Transverse colon (tissue), 4 donors: ENCODE results near the gene SUPT5H. TPM values are rescaled to one million over a fixed set of nuclear protein-coding genes. Genes with fewer than 3 reads are reported as not detected.

Source experiments
- DNase-seq: peaks from one replicate; pipeline ENCODE4 v3.0.0-alpha.2; 2019
- H3K27ac ChIP-seq, 4 donors: fragments of 200-600 bp; sonication (generic); 2 replicates each; pipeline ENCODE4 v1.5.1; 2016 to 2018; ENCODE audit warnings: inconsistent platforms in 4 of 4
- H3K27me3 ChIP-seq: fragments of 200-600 bp; sonication (generic); 2 replicates; pipeline ENCODE4 v1.5.1; 2017; ENCODE audit warnings: inconsistent platforms
- H3K36me3 ChIP-seq, 4 donors: fragments of 200-600 bp; sonication (generic); 2 replicates each; pipeline ENCODE4 v1.5.1; 2017 to 2019; ENCODE audit warnings: inconsistent platforms in 4 of 4
- H3K4me1 ChIP-seq, 4 donors: fragments of 200-600 bp; sonication (generic); 2 replicates each; pipeline ENCODE4 v1.5.1; 2017 to 2020; ENCODE audit warnings: inconsistent platforms in 4 of 4
- H3K4me3 ChIP-seq, 4 donors: fragments of 200-600 bp; sonication (generic); 1 replicate in 1 of 4; 2 replicates in 3 of 4; pipeline versions ENCODE4 v1.5.1 to v1.6.1; 2017 to 2019; ENCODE audit warnings: inconsistent platforms in 4 of 4
- H3K9me3 ChIP-seq, 2 donors: fragments of 200-600 bp; sonication (generic); 2 replicates each; pipeline ENCODE4 v1.5.1; 2017 to 2019; ENCODE audit warnings: inconsistent platforms in 2 of 2
- EP300 ChIP-seq: sonication (generic); formaldehyde crosslinking; IDR thresholded peaks from one replicate; pipeline ENCODE4 v1.6.1; 2017; ENCODE audit warnings: antibody characterized with exemption, low read depth
- POLR2A ChIP-seq: fragments of 450-650 bp; IDR thresholded peaks from one replicate; pipeline ENCODE4 v1.6.1; 2016; ENCODE audit warnings: antibody characterized with exemption, mild to moderate bottlenecking, moderate library complexity
- POLR2AphosphoS5 ChIP-seq, 3 donors: sonication (generic); formaldehyde crosslinking; IDR thresholded peaks; one replicate each; pipeline ENCODE4 v1.6.1; 2016; ENCODE audit warnings: antibody characterized with exemption in 3 of 3
- WGBS, 2 donors: methylation state at CpG; one replicate each; pipeline ENCODE4 v1.1.5; 2018; ENCODE audit warnings: low coverage in 1 of 2; 5-methylcytosine and 5-hydroxymethylcytosine counted together
- in situ Hi-C, 4 donors: fragments of 200-750 bp; cut with MboI; loops; one replicate each; pipeline versions ENCODE4 v1.15.0 to v1.15.1; 2017; ENCODE audit warnings: low sequenced_read_pairs in 3 of 4, low pct_ligation_motif_present in 1 of 4, low pct_unique_long_range_greater_than_20kb in 1 of 4
- intact Hi-C: fragments of 100-400 bp; cut with DNase I; formaldehyde crosslinking; loops from one replicate; pipeline ENCODE4 v1.15.1; 2023; ENCODE audit warnings: low total_unique reads
- total RNA-seq, 4 donors: library from RNA; depleted of rRNA; stranded (reverse); fragments of >200 nt; gene quantifications; one replicate each; pipeline ENCODE4 v1.1.0, GENCODE V29; 2016
- TF ChIP-seq, protein P1 (sequence below), 5 experiments: fragments of 200-600 bp in 3 of 5; fragments of 450-650 bp in 2 of 5; sonication (generic) in 3 of 5; IDR thresholded peaks; 1 replicate in 2 of 5; 2 replicates in 3 of 5; pipeline ENCODE4 v1.5.1; 2016 to 2017; ENCODE audit warnings: antibody characterized with exemption in 5 of 5, inconsistent platforms in 3 of 5, mild to moderate bottlenecking in 2 of 5, moderate library complexity in 1 of 5

The SUPT5H gene
- total RNA-seq, 4 donors from 2014 or later, result 97.1 to 161 (median 125) TPM

DNA sequence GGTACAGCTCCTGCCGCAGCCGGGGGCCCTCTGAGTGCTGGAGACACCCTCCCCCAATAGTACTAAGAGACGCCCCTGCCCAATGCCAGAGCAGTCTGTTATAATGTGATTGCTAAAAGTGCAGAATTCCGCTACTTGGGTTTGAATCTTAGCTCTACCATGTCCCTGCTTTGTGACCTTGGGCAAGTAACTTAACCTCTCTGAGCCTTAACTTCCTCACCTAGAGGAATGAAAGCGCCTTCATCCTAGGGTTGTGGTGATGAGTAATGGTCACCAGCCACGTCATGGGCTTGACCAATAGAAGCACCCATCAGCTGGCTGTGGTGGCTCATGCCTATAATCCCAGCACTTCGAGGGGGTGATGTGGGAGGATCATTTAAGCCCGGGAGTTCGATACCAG is 26.4 kb upstream of the SUPT5H start:
- no peaks in the 10 kb centered on the region for H3K36me3 ChIP-seq
- no peaks in the 10 kb centered on the region for H3K9me3 ChIP-seq
- TF ChIP-seq POLR2A (no peak), POLR2AphosphoS5 (IDR thresholded peaks at IDR 0.05) (no peak), EP300 (no peak)
- TF ChIP-seq, protein P1, sequence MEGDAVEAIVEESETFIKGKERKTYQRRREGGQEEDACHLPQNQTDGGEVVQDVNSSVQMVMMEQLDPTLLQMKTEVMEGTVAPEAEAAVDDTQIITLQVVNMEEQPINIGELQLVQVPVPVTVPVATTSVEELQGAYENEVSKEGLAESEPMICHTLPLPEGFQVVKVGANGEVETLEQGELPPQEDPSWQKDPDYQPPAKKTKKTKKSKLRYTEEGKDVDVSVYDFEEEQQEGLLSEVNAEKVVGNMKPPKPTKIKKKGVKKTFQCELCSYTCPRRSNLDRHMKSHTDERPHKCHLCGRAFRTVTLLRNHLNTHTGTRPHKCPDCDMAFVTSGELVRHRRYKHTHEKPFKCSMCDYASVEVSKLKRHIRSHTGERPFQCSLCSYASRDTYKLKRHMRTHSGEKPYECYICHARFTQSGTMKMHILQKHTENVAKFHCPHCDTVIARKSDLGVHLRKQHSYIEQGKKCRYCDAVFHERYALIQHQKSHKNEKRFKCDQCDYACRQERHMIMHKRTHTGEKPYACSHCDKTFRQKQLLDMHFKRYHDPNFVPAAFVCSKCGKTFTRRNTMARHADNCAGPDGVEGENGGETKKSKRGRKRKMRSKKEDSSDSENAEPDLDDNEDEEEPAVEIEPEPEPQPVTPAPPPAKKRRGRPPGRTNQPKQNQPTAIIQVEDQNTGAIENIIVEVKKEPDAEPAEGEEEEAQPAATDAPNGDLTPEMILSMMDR (IDR thresholded peaks at IDR 0.05), result no peak
- H3K27me3 ChIP-seq, result peaks cover 4% of the 10 kb centered on the region
- intact Hi-C loops, result no loop called here
- no peak overlapping the region for H3K27ac ChIP-seq
- WGBS, 2 donors, result 70 to 89% methylated on average over 2 to 9 of the region's 9 CpGs
- in situ Hi-C loops, result no loop called here
- no peak for DNase-seq
- H3K4me1 ChIP-seq, result peaks cover 0 to 21% (median 11%) of the 10 kb centered on the region in 4 donors
- H3K4me3 ChIP-seq, result no peak overlapping the region

DNA sequence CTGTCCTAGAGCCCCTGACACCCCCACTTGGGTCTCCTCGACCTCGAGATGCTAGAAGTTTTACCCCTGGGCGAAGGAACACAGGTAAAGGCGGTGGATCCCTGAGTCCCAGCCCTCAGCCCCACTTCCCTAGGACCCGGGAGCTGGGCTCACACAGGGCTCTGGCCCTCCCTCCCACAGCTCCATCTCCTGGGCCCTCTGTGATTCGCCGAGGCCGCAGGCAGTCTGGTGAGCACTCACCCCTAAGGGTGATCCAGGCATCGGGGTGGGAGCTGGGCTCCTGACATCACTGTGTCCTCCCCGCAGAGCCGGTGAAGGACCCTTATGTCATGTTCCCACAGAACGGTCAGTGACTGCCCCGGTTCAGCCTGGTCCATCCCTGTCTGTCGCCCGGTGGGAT is 24.6 kb upstream of the SUPT5H start:
- in situ Hi-C loops, result no loop called here

DNA sequence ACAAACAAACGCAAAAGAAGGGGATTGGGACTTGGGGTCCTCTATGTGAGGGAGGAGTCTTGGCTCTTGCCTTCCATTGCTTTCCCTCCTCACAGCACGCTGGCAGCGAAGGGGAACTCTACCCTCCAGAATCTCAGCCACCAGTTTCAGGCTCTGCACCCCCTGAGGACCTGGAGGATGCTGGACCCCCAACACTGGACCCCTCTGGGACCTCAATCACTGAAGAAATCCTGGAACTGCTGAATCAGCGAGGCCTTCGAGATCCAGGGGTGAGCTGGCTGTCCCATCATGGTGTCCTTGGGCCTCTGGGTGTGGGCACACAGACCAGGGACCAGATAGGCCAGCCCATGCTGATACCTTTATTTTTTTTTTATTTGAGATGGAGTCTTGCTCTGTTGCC is 23.4 kb upstream of the SUPT5H start:
- in situ Hi-C loops (no loop called here), intact Hi-C loops (no loop called here)
- H3K27me3 ChIP-seq, result no peaks in the 10 kb centered on the region
- TF ChIP-seq POLR2A (no peak), POLR2AphosphoS5 (IDR thresholded peaks at IDR 0.05) (no peak), EP300 (no peak)
- TF ChIP-seq, protein P1 (IDR thresholded peaks at IDR 0.05), result no peak
- no peak overlapping the region for H3K27ac ChIP-seq
- 75 to 95% methylated on average over 1 to 5 of the region's 5 CpGs for WGBS, 2 donors
- no peaks in the 10 kb centered on the region for H3K36me3 ChIP-seq
- no peak for DNase-seq
- no peaks in the 10 kb centered on the region for H3K9me3 ChIP-seq
- H3K4me1 ChIP-seq, result no peaks in the 10 kb centered on the region
- no peak overlapping the region for H3K4me3 ChIP-seq

More for the DNA sequence above, 24.6 kb upstream of the SUPT5H start:
- Histone ChIP-seq H3K27me3 (no peaks in the 10 kb centered on the region), H3K4me1 (peaks cover 0 to 4% (median 2%) of the 10 kb centered on the region in 4 donors), H3K4me3 (no peak overlapping the region), H3K9me3 (no peaks in the 10 kb centered on the region), H3K36me3 (no peaks in the 10 kb centered on the region), H3K27ac (no peak overlapping the region)
- intact Hi-C loops, result no loop called here
- TF ChIP-seq EP300, result no peak
- TF ChIP-seq POLR2A, result no peak
- TF ChIP-seq POLR2AphosphoS5 (IDR thresholded peaks at IDR 0.05), result no peak
- TF ChIP-seq, protein P1 (IDR thresholded peaks at IDR 0.05), result no peak
- no peak for DNase-seq
- WGBS, 2 donors, result 91% methylated on average over 8 to 15 of the region's 15 CpGs

DNA sequence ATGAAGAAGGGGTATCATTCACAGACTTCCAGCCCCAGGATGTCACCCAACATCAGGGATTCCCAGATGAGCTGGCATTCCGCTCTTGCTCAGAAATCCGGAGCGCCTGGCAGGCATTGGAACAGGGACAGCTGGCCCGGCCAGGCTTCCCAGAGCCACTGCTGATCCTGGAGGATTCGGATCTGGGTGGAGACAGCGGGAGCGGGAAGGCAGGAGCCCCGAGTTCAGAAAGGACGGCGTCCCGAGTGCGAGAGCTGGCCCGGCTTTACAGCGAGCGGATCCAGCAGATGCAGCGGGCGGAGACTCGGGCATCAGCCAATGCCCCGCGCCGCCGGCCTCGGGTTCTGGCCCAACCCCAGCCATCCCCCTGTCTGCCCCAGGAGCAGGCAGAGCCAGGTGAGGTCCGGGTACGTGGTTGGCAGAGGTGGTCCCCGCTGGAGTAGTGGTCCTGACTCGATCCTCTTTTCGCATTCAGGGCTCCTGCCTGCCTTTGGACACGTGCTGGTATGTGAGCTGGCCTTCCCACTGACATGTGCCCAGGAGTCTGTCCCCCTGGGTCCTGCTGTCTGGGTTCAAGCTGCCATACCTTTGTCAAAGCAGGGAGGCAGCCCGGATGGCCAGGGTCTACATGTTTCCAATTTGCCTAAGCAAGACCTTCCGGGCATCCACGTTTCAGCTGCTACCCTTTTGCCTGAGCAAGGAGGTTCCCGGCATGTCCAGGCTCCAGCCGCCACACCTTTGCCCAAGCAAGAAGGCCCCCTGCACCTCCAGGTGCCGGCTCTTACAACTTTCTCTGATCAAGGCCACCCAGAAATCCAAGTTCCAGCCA is 21.9 kb upstream of the SUPT5H start:
- intact Hi-C loops, result no loop called here
- H3K36me3 ChIP-seq, result no peaks in the 10 kb centered on the region
- no peaks in the 10 kb centered on the region for H3K9me3 ChIP-seq
- in situ Hi-C loops, result no loop called here
- peak in 1 of 3 donors; percentile 20 for TF ChIP-seq POLR2AphosphoS5 (IDR thresholded peaks at IDR 0.05)
- TF ChIP-seq, protein P1 (IDR thresholded peaks at IDR 0.05), result no peak
- H3K27ac ChIP-seq, result no peak overlapping the region
- no peak overlapping the region for H3K4me3 ChIP-seq
- DNase-seq, result no peak
- H3K4me1 ChIP-seq, result peaks cover 0 to 6% (median 2%) of the 10 kb centered on the region in 4 donors
- WGBS, 2 donors, result 84% methylated on average over 35 of the region's 35 CpGs; no CpG with 5 or more reads in 1 of the 2 donors
- H3K27me3 ChIP-seq, result no peaks in the 10 kb centered on the region
